Measurements from ENCODE around the gene AHCTF1. TPM values are rescaled to one million over a fixed set of nuclear protein-coding genes. Genes with fewer than 3 reads are reported as not detected.

AHCTF1 gene
- total RNA-seq, 1 donor from 2014 or later, result 10.5 TPM

GRCh38 chr1:246800356-246800755, 131.4 kb downstream of the AHCTF1 start:
- no peak for ATAC-seq
- DNase-seq (ENCODE audit: low spot score), result no peak

- ATAC-seq (no peak), DNase-seq (ENCODE audit: low spot score) (no peak)
Observed at GRCh38 chr1:246798606-246799496, 132.9 kb downstream of the AHCTF1 start.

- DNase-seq (ENCODE audit: low spot score) (no peak), ATAC-seq (no peak)
Observed at GRCh38 chr1:246798107-246798506, 133.6 kb downstream of the AHCTF1 start.

- ATAC-seq, result no peak
- DNase-seq (ENCODE audit: low spot score), result no peak
Observed at GRCh38 chr1:246797597-246797996, 134.2 kb downstream of the AHCTF1 start.

GRCh38 chr1:246797157-246797556, 134.6 kb downstream of the AHCTF1 start:
- no peak for DNase-seq (ENCODE audit: low spot score)
- no peak for ATAC-seq

GRCh38 chr1:246795906-246796694, 135.6 kb downstream of the AHCTF1 start:
- no peak for ATAC-seq
- DNase-seq (ENCODE audit: low spot score), result no peak

GRCh38 chr1:246794828-246795671, 136.7 kb downstream of the AHCTF1 start:
- no peak for ATAC-seq
- DNase-seq (ENCODE audit: low spot score), result no peak

GRCh38 chr1:246794048-246794827, 137.5 kb downstream of the AHCTF1 start:
- no peak for DNase-seq (ENCODE audit: low spot score)
- peak; percentile 6 for ATAC-seq

- ATAC-seq (no peak), DNase-seq (ENCODE audit: low spot score) (no peak)
Observed at GRCh38 chr1:246793356-246793896, 138.3 kb downstream of the AHCTF1 start.

GRCh38 chr1:246792603-246793002, 139.1 kb downstream of the AHCTF1 start:
- no peak for ATAC-seq
- no peak for DNase-seq (ENCODE audit: low spot score)

- ATAC-seq (no peak), DNase-seq (ENCODE audit: low spot score) (no peak)
Observed at GRCh38 chr1:246791303-246791918, 140.3 kb downstream of the AHCTF1 start.

GRCh38 chr1:246790833-246791232, 140.9 kb downstream of the AHCTF1 start:
- no peak for DNase-seq (ENCODE audit: low spot score)
- ATAC-seq, result no peak

GRCh38 chr1:246790364-246790763, 141.4 kb downstream of the AHCTF1 start:
- DNase-seq (ENCODE audit: low spot score), result no peak
- no peak for ATAC-seq

- DNase-seq (ENCODE audit: low spot score), result no peak
- ATAC-seq, result no peak
Observed at GRCh38 chr1:246789454-246790339, 142.1 kb downstream of the AHCTF1 start.
